ENCODE measurements around the gene DDX20.

DNA sequence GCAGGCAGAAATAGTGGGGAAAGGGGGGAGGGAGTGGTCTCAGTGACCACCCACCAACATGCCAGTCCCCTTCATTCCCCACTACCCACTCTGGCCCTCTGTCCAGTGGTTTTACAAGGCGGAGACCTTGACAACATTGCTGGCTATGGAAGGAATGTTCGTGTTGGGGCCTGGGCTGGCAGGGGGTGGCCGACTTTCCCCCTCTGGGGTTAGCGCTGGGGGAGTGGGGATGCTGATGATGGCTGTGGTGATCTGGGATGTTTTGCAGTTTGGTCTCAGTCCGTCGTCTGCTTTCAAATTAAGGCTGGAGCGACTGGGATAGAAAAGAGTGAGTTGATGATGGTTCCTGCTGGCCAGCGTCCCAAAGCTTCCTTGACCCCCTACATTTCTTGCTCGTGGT lies 20.3 kb downstream of the DDX20 start:
- TF ChIP-seq, protein P1, sequence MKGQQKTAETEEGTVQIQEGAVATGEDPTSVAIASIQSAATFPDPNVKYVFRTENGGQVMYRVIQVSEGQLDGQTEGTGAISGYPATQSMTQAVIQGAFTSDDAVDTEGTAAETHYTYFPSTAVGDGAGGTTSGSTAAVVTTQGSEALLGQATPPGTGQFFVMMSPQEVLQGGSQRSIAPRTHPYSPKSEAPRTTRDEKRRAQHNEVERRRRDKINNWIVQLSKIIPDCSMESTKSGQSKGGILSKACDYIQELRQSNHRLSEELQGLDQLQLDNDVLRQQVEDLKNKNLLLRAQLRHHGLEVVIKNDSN (IDR thresholded peaks at IDR 0.05; ENCODE audit: borderline replicate concordance, low read depth), result no peak
- TF ChIP-seq, protein P2, sequence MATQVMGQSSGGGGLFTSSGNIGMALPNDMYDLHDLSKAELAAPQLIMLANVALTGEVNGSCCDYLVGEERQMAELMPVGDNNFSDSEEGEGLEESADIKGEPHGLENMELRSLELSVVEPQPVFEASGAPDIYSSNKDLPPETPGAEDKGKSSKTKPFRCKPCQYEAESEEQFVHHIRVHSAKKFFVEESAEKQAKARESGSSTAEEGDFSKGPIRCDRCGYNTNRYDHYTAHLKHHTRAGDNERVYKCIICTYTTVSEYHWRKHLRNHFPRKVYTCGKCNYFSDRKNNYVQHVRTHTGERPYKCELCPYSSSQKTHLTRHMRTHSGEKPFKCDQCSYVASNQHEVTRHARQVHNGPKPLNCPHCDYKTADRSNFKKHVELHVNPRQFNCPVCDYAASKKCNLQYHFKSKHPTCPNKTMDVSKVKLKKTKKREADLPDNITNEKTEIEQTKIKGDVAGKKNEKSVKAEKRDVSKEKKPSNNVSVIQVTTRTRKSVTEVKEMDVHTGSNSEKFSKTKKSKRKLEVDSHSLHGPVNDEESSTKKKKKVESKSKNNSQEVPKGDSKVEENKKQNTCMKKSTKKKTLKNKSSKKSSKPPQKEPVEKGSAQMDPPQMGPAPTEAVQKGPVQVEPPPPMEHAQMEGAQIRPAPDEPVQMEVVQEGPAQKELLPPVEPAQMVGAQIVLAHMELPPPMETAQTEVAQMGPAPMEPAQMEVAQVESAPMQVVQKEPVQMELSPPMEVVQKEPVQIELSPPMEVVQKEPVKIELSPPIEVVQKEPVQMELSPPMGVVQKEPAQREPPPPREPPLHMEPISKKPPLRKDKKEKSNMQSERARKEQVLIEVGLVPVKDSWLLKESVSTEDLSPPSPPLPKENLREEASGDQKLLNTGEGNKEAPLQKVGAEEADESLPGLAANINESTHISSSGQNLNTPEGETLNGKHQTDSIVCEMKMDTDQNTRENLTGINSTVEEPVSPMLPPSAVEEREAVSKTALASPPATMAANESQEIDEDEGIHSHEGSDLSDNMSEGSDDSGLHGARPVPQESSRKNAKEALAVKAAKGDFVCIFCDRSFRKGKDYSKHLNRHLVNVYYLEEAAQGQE (IDR thresholded peaks at IDR 0.05; ENCODE audit: low read depth, low read length), result no peak
- no peak for TF ChIP-seq MXI1 (IDR thresholded peaks at IDR 0.05; ENCODE audit: low read depth, low read length)
- TF ChIP-seq, protein P3, sequence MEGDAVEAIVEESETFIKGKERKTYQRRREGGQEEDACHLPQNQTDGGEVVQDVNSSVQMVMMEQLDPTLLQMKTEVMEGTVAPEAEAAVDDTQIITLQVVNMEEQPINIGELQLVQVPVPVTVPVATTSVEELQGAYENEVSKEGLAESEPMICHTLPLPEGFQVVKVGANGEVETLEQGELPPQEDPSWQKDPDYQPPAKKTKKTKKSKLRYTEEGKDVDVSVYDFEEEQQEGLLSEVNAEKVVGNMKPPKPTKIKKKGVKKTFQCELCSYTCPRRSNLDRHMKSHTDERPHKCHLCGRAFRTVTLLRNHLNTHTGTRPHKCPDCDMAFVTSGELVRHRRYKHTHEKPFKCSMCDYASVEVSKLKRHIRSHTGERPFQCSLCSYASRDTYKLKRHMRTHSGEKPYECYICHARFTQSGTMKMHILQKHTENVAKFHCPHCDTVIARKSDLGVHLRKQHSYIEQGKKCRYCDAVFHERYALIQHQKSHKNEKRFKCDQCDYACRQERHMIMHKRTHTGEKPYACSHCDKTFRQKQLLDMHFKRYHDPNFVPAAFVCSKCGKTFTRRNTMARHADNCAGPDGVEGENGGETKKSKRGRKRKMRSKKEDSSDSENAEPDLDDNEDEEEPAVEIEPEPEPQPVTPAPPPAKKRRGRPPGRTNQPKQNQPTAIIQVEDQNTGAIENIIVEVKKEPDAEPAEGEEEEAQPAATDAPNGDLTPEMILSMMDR (IDR thresholded peaks at IDR 0.05), result no peak
- no peak for TF ChIP-seq EZH2phosphoT487 (IDR thresholded peaks at IDR 0.05; ENCODE audit: borderline replicate concordance, low read depth)
- TF ChIP-seq, protein P4, sequence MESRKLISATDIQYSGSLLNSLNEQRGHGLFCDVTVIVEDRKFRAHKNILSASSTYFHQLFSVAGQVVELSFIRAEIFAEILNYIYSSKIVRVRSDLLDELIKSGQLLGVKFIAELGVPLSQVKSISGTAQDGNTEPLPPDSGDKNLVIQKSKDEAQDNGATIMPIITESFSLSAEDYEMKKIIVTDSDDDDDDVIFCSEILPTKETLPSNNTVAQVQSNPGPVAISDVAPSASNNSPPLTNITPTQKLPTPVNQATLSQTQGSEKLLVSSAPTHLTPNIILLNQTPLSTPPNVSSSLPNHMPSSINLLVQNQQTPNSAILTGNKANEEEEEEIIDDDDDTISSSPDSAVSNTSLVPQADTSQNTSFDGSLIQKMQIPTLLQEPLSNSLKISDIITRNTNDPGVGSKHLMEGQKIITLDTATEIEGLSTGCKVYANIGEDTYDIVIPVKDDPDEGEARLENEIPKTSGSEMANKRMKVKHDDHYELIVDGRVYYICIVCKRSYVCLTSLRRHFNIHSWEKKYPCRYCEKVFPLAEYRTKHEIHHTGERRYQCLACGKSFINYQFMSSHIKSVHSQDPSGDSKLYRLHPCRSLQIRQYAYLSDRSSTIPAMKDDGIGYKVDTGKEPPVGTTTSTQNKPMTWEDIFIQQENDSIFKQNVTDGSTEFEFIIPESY (IDR thresholded peaks at IDR 0.05; ENCODE audit: borderline replicate concordance, low read depth), result no peak
- no peak for TF ChIP-seq FOXM1 (IDR thresholded peaks at IDR 0.05; ENCODE audit: low read depth)
- no peak for TF ChIP-seq NRF1 (IDR thresholded peaks at IDR 0.05; ENCODE audit: low read depth, low read length)
- TF ChIP-seq SMC3 (IDR thresholded peaks at IDR 0.05; ENCODE audit: low read depth, low read length), result no peak

Data from SK-N-SH (cell line).